ENCODE data around the gene C11orf68.

Gene C11orf68

DNA sequence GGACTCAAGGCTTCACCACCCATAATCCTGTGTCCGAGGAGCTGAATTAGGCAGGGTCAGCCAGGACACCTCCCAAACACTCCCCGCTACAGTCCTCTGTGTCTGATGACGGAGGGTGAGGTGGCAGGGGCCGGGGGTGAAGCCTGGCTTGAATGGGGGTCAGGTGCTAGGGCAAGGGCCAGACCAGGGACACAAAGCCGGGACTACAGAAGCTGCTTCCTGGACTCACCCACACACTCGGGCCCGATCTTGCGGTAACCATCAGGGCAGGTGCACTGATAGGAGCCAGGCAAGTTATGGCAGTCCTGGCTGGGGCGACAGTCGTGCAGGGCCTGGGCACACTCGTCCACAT lies 48.6 kb downstream of the C11orf68 start:
- no peak for DNase-seq

- no peak for DNase-seq
These were observed 49.1 kb downstream of the C11orf68 start for GRCh38 chr11:65869643-65870306.

GRCh38 chr11:65868907-65869306 lies 50.0 kb downstream of the C11orf68 start:
- no peak for DNase-seq

GRCh38 chr11:65868076-65868667 lies 50.7 kb downstream of the C11orf68 start:
- DNase-seq: no peak

DNA sequence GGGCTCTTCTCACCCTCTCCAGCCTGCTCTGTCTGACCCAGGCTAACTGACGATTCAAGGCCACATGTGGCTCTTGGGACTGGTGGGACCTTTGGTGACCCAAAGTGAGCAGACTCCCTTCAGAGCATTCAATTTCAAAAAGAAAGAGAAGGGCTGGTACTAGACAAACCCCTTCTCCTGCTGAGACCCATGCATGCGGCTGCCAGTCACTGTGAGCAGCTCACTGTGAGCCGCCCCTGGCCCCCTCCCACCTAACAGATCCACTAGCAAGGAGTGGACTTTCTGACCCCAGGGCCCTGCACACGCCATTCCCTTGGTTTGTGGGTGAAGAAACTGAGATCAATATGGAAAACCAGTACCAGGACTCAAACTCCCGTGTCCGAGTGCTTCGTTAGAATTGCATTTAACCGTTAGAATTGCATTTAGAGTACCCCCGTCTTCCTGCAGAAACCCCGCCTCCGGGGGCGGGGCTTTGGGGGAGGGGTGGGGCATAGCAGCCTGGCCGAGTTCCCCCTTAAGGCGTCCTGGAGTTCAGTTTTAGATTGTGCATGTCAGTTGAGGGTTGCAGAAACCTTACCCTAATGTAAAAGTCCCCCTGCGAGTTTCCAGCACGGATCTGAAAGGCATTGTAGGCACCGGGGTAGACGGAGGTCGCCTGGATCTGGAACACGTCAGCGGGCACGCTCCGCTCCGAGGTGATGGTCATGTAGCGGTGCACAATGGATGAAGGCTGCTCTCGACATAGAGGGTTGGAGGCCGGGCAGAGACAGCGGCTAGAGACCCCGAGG lies 51.4 kb downstream of the C11orf68 start:
- DNase-seq: no peak

Data from NCI-H1092 treated with DMSO at 0.1 percent for 48 hours (cell line).